Measurements from ENCODE around the gene TRMT2B.

DNA sequence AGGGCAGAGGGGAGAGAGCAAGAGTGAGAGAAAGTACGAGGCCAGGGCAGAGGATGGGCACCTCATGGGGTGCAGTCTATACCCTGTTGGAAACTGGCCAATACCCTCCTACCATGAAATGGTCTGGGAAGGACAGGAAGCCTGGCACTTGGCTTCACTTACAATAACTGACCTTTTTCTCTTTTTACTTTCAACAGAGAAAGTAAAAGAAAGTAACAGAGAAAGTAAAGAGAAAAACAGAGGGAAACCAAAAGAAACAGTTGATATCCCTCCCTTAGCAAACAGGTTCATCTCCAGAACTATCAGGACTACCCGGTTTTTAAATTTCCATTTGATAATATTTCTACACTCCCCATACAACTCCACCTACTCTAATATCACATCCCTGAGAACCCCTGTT is 61.8 kb downstream of the TRMT2B start:
- TF ChIP-seq, protein P1, sequence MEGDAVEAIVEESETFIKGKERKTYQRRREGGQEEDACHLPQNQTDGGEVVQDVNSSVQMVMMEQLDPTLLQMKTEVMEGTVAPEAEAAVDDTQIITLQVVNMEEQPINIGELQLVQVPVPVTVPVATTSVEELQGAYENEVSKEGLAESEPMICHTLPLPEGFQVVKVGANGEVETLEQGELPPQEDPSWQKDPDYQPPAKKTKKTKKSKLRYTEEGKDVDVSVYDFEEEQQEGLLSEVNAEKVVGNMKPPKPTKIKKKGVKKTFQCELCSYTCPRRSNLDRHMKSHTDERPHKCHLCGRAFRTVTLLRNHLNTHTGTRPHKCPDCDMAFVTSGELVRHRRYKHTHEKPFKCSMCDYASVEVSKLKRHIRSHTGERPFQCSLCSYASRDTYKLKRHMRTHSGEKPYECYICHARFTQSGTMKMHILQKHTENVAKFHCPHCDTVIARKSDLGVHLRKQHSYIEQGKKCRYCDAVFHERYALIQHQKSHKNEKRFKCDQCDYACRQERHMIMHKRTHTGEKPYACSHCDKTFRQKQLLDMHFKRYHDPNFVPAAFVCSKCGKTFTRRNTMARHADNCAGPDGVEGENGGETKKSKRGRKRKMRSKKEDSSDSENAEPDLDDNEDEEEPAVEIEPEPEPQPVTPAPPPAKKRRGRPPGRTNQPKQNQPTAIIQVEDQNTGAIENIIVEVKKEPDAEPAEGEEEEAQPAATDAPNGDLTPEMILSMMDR (IDR thresholded peaks at IDR 0.05): no peak
- TF ChIP-seq POLR2A (IDR thresholded peaks at IDR 0.05): no peak
